ENCODE data around the gene CD99L2.
A peak's percentile ranks its signal among the peaks of the same experiment; 100 is the strongest.

The CD99L2 gene

DNA sequence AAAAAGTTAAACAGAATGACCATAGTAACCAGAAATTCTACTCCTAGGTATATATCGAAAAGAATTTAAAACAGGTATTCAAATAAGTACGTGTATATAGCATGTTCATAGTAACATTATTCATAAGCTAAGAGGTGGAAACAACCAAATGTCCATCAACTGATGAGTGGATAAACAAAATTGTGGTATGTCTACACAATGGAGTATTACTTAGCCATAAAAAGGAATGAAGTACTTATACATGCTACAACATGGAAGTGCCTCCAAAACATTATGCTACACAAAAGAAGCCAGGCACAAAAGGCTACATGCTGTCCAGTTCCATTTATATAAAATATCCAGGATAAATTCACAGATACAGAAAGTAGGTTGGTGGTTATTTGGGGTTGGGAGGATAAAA lies 76.5 kb downstream of the CD99L2 start:
- H3K4me3 ChIP-seq (ENCODE audit: control insufficient read depth, low read depth, low read length): no peak overlapping the region
- TF ChIP-seq, protein P1, sequence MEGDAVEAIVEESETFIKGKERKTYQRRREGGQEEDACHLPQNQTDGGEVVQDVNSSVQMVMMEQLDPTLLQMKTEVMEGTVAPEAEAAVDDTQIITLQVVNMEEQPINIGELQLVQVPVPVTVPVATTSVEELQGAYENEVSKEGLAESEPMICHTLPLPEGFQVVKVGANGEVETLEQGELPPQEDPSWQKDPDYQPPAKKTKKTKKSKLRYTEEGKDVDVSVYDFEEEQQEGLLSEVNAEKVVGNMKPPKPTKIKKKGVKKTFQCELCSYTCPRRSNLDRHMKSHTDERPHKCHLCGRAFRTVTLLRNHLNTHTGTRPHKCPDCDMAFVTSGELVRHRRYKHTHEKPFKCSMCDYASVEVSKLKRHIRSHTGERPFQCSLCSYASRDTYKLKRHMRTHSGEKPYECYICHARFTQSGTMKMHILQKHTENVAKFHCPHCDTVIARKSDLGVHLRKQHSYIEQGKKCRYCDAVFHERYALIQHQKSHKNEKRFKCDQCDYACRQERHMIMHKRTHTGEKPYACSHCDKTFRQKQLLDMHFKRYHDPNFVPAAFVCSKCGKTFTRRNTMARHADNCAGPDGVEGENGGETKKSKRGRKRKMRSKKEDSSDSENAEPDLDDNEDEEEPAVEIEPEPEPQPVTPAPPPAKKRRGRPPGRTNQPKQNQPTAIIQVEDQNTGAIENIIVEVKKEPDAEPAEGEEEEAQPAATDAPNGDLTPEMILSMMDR (conservative IDR thresholded peaks at IDR 0.05; ENCODE audit: control insufficient read depth, insufficient read depth, low read depth, low read length): no peak
- no peak for DNase-seq (ENCODE audit: low read depth)

DNA sequence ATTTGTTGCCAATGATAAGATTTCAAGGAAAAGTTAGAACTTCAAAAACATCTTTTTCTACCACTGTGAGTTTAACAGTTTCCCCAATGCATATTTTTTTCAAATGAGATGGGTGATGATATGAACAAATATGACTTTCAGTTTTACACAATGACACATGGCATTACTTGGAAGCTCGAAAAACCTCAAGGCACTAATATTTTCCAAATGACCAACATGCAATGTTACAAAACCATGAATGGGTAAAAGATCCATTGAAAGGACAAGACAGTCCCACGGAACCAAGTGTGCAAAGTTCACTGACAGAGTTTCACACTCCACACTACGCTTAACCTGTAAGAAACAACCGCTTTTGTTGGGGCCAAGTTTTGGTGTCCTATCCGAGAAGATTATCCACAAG lies 84.5 kb downstream of the CD99L2 start:
- no peak overlapping the region for H3K4me3 ChIP-seq (ENCODE audit: control insufficient read depth, low read depth, low read length)
- DNase-seq (ENCODE audit: low read depth): peak; percentile 20
- TF ChIP-seq, protein P1 (conservative IDR thresholded peaks at IDR 0.05; ENCODE audit: control insufficient read depth, insufficient read depth, low read depth, low read length): no peak

DNA sequence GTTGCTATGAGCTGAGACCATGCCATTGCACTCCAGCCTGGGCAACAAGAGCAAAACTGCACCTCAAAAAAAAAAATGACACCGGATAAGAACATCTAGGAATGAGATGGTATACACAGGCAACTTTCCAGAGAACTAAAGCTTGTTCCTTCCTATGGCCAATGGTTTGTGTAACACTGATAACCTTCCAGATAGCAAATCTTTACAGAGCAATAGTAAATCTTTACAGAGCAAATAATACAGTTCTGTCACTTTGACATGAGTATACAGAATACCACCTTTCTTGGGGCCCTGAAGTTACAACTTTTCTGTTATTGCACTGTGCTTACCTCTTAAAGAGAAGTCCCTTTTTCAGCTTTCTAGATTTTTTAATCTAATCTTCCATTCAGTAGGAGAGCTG lies 91.6 kb downstream of the CD99L2 start:
- TF ChIP-seq, protein P1 (conservative IDR thresholded peaks at IDR 0.05; ENCODE audit: control insufficient read depth, insufficient read depth, low read depth, low read length): no peak
- H3K4me3 ChIP-seq (ENCODE audit: control insufficient read depth, low read depth, low read length): no peak overlapping the region
- DNase-seq (ENCODE audit: low read depth): no peak

DNA sequence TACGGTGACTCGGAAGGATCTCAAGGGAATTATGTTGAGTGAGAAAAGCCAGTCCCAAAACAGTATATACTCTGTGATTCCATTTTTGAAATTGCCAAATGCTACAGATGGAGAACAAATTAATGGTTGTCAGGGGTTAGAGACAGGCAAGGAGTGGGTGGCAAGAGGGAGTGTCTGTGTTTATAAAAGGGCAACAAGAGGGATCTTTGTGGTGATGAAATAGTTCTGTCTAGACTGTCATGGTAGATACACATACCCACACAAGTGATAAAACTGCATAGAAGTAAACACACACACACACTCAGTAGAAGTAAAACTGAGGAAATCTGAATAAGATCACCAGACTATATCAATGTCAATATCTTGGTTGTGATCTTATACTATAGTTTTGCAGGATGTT lies 92.7 kb downstream of the CD99L2 start:
- H3K4me3 ChIP-seq (ENCODE audit: control insufficient read depth, low read depth, low read length): no peak overlapping the region
- no peak for DNase-seq (ENCODE audit: low read depth)
- TF ChIP-seq, protein P1 (conservative IDR thresholded peaks at IDR 0.05; ENCODE audit: control insufficient read depth, insufficient read depth, low read depth, low read length): no peak

DNA sequence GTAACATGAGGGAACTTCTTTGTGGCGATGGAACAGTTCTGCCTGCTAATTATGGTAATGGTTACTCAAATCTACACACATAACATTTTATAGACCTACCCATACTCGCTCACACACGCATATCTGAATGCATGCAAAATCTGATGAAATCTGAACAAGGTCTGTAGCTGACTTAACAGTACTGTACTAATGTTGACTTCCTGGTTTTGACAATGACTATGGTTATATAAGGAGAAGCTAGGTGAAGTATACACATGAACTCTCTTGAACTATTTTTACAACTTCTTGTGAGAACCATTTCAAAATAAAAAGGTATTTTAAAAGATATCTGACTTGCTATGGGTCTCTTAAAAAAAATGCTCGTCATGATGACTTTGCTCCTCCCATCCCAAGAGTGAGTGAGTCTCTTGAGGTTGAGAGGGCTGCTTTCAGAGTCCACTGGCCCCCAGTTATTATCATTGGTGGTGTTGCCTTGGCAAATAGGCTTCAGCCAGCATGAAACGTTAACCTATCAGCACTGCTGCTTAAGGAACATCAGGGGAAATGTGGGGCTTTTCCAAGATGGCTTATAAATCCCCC lies 105.4 kb downstream of the CD99L2 start:
- TF ChIP-seq, protein P1 (conservative IDR thresholded peaks at IDR 0.05; ENCODE audit: control insufficient read depth, insufficient read depth, low read depth, low read length): no peak
- no peak for DNase-seq (ENCODE audit: low read depth)
- no peak overlapping the region for H3K4me3 ChIP-seq (ENCODE audit: control insufficient read depth, low read depth, low read length)

DNA sequence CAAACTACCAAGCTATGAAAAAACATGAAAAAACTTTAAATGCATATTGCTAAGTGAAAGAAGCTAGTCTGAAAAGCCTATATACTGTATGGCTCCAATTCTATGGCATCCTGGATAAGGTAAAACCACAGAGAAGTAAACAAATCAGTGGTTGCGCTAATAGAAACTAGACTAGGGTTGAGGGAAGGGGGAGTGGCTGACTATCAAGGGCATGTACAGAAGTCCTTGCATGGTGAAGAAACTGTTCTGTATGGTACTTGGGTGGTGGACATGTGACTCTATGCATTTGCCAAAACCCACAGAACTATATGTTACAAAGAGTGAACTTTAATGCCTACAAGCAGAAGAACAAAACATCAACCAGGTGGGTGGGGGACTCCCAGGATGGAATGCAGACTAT lies 108.4 kb downstream of the CD99L2 start:
- no peak for DNase-seq (ENCODE audit: low read depth)
- H3K4me3 ChIP-seq (ENCODE audit: control insufficient read depth, low read depth, low read length): no peak overlapping the region
- TF ChIP-seq, protein P1 (conservative IDR thresholded peaks at IDR 0.05; ENCODE audit: control insufficient read depth, insufficient read depth, low read depth, low read length): no peak

DNA sequence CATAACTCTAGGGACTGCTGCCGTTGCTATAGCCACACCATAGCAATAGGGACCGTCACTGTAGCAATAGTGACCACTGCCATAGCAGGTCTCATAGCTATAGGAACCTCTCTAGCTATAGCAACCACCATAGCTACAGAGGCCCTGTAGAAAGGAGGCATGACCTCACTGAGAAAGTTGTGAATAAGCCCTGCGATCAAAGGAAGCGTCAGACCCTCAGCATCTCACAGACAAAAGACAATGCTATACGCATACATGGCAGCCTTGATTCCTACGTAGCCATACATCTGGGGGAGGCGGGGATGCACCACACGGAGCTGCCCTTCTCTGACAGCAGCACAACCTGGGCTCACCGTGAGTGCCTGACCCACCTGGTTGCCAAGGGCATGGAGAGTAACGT lies 116.8 kb downstream of the CD99L2 start:
- DNase-seq (ENCODE audit: low read depth): no peak
- H3K4me3 ChIP-seq (ENCODE audit: control insufficient read depth, low read depth, low read length): no peak overlapping the region
- TF ChIP-seq, protein P1 (conservative IDR thresholded peaks at IDR 0.05; ENCODE audit: control insufficient read depth, insufficient read depth, low read depth, low read length): no peak
